GM12872 (cell line): ENCODE measurements around the gene RHBDF2.

Source experiments
- CTCF ChIP-seq: IDR thresholded peaks from 3 replicates; pipeline ENCODE4 v1.5.1; 2011; ENCODE audit warnings: low read depth, mild to moderate bottlenecking, low read length, moderate library complexity; ENCODE audit not compliant: insufficient read depth

Gene RHBDF2

GRCh38 chr17:76530095-76530723 lies 29.0 kb upstream of the RHBDF2 start:
- no peak for TF ChIP-seq CTCF

- TF ChIP-seq CTCF: no peak
Measured at GRCh38 chr17:76529224-76530094, 28.2 kb upstream of the RHBDF2 start.

GRCh38 chr17:76528528-76529223 lies 27.5 kb upstream of the RHBDF2 start:
- peak; percentile 35; the same call in 1 of the 3 replicates for TF ChIP-seq CTCF

GRCh38 chr17:76528156-76528527 lies 26.9 kb upstream of the RHBDF2 start:
- no peak for TF ChIP-seq CTCF

- 0 out of 3 replicates have a peak, but pooled peaks have one; percentile 30 for TF ChIP-seq CTCF
Measured at GRCh38 chr17:76527430-76528111, 26.3 kb upstream of the RHBDF2 start.

GRCh38 chr17:76524598-76525512 lies 23.6 kb upstream of the RHBDF2 start:
- no peak for TF ChIP-seq CTCF
